ENCODE results near the gene CRACDL.

CRACDL gene

DNA sequence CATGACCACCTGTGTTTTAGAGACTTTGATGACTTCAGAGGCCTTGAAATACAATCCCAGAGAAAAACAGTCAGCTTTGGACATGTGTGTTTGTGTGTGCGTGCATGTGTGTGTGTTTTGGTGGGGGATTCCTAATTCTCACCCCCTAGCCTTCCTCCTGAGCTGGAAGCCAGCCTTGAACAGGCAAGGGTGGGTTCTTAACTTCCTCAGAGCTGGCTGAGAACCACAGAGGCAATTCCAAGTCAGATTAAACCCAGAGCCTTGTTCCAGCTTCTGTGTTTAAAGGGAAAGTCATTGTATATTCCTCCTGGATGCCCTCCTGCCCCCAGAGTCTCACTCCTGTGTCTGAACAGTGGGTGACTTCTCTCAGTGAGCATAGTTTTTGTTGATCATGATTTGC, 159.9 kb downstream of the CRACDL start:
- Histone ChIP-seq H3K4me3 (ENCODE audit: low read length) (no peak overlapping the region), H3K27ac (ENCODE audit: low read depth, low read length) (no peak overlapping the region), H3K27me3 (ENCODE audit: control insufficient read depth, insufficient read depth, low read length) (no peaks in the 10 kb centered on the region), H3K4me1 (ENCODE audit: control insufficient read depth, insufficient read depth, low read length) (no peaks in the 10 kb centered on the region), H3K9ac (ENCODE audit: low read length) (no peak overlapping the region), H3K36me3 (ENCODE audit: control insufficient read depth, insufficient read depth, low read length) (no peaks in the 10 kb centered on the region)

DNA sequence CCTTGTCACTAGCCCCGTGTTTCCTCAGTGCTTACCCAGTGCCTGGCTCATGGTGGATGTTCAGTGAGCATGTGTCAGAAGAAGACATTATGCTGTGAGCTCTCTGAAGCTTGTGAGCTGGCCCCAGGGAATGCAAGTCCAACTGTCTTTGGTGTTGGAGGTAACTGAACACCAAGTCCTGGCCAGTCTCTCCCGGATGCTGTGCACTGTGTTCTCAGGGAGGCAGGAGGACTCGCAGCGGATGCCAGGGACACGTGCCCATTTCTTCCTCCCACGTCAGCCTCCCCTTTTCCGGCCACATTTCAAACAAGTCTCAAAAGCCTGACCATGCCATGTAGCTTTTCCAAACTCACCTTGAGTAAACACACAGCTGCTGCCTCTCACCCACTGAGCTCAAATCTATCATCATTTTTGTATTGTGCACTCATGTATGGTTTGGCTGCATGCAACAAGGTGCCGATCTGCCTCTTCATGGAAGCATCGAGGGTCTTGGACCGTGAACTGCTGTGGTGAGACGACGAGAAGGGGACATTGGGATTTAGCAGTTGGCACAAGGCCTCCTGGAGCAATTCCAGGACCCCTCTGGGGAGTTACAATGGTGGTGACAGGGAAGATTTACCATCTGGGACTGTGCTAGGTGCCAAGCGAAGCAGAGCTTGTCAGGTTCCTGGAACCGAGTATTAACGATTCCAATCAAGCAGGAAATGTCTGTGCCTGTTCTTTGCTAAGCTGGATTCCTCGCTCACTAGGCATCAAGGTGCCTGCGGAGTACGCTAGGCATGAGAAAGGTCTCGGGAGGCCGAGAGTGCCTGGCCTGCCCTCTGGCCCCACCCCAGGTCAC, 160.7 kb downstream of the CRACDL start:
- no peak overlapping the region for H3K27ac ChIP-seq (ENCODE audit: low read depth, low read length)
- H3K27me3 ChIP-seq (ENCODE audit: control insufficient read depth, insufficient read depth, low read length): no peaks in the 10 kb centered on the region
- H3K4me3 ChIP-seq (ENCODE audit: low read length): no peak overlapping the region
- no peaks in the 10 kb centered on the region for H3K4me1 ChIP-seq (ENCODE audit: control insufficient read depth, insufficient read depth, low read length)
- no peaks in the 10 kb centered on the region for H3K36me3 ChIP-seq (ENCODE audit: control insufficient read depth, insufficient read depth, low read length)
- no peak overlapping the region for H3K9ac ChIP-seq (ENCODE audit: low read length)

DNA sequence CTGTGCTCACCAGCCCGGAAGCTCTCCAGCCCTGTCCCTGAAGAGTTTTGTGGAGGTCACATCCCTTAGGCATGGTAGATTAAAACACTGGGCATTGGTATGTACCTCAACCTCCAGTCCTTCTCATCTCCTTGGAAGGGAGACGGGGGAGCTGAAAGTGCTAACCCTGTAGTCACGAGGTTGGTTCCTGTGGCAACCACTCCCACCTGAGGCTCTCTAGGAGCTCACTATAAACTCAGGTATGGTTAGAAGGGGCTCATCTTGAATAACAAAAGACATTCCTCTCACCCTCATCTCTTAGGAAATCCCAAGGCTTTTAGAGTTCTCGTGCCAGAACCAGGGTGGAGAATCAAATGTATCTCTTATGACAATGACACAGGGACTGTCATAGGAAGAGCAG, 162.1 kb downstream of the CRACDL start:
- Histone ChIP-seq H3K9ac (ENCODE audit: low read length) (no peak overlapping the region), H3K27me3 (ENCODE audit: control insufficient read depth, insufficient read depth, low read length) (no peaks in the 10 kb centered on the region), H3K4me3 (ENCODE audit: low read length) (no peak overlapping the region), H3K27ac (ENCODE audit: low read depth, low read length) (no peak overlapping the region), H3K4me1 (ENCODE audit: control insufficient read depth, insufficient read depth, low read length) (no peaks in the 10 kb centered on the region), H3K36me3 (ENCODE audit: control insufficient read depth, insufficient read depth, low read length) (no peaks in the 10 kb centered on the region)

- Histone ChIP-seq H3K4me1 (ENCODE audit: control insufficient read depth, insufficient read depth, low read length) (no peaks in the 10 kb centered on the region), H3K36me3 (ENCODE audit: control insufficient read depth, insufficient read depth, low read length) (no peaks in the 10 kb centered on the region), H3K4me3 (ENCODE audit: low read length) (no peak overlapping the region), H3K27me3 (ENCODE audit: control insufficient read depth, insufficient read depth, low read length) (no peaks in the 10 kb centered on the region), H3K27ac (ENCODE audit: low read depth, low read length) (no peak overlapping the region), H3K9ac (ENCODE audit: low read length) (no peak overlapping the region)
Observed at GRCh38 chr2:98773169-98773568, 162.9 kb downstream of the CRACDL start.

DNA sequence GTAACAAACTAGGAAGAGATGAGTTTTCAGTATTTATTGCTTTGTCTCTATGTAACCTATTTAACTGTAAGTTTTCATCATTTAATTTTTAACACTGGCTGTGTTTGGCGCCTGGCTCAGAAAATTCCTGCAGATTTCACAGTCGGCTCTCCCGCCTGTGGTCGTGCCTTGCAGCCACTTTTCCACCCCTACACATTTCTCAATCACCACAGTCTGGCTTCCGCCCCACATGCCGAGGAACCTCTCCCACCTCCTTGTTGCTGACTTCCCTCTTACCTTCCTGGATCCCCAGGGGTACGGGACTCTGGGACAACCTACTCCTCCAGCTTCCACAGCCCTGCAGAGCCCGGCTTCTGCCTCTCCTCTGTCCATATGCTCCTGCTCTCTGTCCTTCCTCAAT, 163.5 kb downstream of the CRACDL start:
- Histone ChIP-seq H3K9ac (ENCODE audit: low read length) (no peak overlapping the region), H3K27me3 (ENCODE audit: control insufficient read depth, insufficient read depth, low read length) (no peaks in the 10 kb centered on the region), H3K27ac (ENCODE audit: low read depth, low read length) (no peak overlapping the region), H3K36me3 (ENCODE audit: control insufficient read depth, insufficient read depth, low read length) (no peaks in the 10 kb centered on the region), H3K4me1 (ENCODE audit: control insufficient read depth, insufficient read depth, low read length) (no peaks in the 10 kb centered on the region), H3K4me3 (ENCODE audit: low read length) (no peak overlapping the region)

DNA sequence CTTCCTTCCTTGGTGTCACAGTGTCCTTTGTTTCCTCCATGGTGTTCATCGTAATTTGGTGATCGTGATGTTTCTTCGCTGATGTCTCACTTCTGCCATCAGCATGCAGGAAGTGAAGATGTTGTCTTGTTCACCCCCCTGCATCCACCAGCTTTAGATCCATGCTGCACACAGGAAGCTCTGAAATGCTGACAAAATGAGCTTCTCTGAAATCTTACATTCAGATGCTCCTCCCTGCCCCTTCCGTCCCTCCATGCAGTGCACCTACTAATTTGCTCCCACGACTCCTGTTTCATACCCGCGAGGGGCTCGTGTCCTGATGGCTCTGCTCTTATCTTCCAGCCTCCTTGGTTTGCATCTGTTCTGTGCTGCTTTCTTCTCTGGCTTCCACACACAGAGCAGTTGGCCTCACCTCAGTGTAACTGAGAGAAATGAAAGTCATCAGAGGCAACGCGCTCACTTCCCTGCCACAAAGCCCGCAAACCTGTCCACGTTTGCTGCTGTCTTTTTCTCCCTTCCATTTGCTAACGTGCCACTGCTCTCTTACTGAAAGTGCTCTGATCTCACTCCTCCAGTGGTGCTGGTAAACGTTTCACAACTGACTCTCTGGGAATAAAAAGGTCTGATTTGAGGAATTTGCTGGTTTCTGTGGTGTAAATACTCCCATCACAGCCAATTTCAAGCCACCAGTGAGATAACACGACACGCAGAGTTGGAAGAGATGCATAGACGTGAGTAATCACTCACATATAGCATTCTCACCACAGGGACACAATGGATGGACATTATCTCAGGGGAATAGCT, 164.1 kb downstream of the CRACDL start:
- Histone ChIP-seq H3K27ac (ENCODE audit: low read depth, low read length) (no peak overlapping the region), H3K4me1 (ENCODE audit: control insufficient read depth, insufficient read depth, low read length) (no peaks in the 10 kb centered on the region), H3K4me3 (ENCODE audit: low read length) (peak overlapping the region; percentile 16), H3K36me3 (ENCODE audit: control insufficient read depth, insufficient read depth, low read length) (no peaks in the 10 kb centered on the region), H3K27me3 (ENCODE audit: control insufficient read depth, insufficient read depth, low read length) (no peaks in the 10 kb centered on the region), H3K9ac (ENCODE audit: low read length) (no peak overlapping the region)

- H3K27ac ChIP-seq (ENCODE audit: low read depth, low read length): no peak overlapping the region
- H3K9ac ChIP-seq (ENCODE audit: low read length): no peak overlapping the region
- no peaks in the 10 kb centered on the region for H3K4me1 ChIP-seq (ENCODE audit: control insufficient read depth, insufficient read depth, low read length)
- H3K36me3 ChIP-seq (ENCODE audit: control insufficient read depth, insufficient read depth, low read length): no peaks in the 10 kb centered on the region
- H3K27me3 ChIP-seq (ENCODE audit: control insufficient read depth, insufficient read depth, low read length): no peaks in the 10 kb centered on the region
- H3K4me3 ChIP-seq (ENCODE audit: low read length): peak overlapping the region; percentile 37
Observed at GRCh38 chr2:98771264-98771663, 164.8 kb downstream of the CRACDL start.

DNA sequence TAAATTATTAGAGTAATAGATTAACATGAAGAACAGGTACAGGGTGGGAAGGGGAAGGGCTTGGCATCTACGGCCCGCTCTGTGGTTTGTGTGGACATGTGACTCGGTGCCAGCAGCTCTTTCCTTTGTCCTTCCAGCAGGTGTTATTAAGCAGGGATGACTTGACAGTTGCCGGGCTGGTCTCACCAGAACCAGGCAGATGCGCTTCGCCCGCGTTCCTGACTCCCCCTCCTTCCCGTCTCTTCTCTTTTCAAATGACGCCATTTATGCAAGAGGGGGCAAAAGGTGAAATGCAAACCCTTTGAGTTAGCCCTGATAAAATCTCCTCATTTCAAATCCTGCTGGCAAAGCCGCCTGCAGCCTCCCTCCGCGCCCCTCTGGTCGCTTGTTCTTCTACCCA, 166.2 kb downstream of the CRACDL start:
- no peaks in the 10 kb centered on the region for H3K4me1 ChIP-seq (ENCODE audit: control insufficient read depth, insufficient read depth, low read length)
- no peak overlapping the region for H3K27ac ChIP-seq (ENCODE audit: low read depth, low read length)
- H3K4me3 ChIP-seq (ENCODE audit: low read length): no peak overlapping the region
- H3K27me3 ChIP-seq (ENCODE audit: control insufficient read depth, insufficient read depth, low read length): no peaks in the 10 kb centered on the region
- H3K36me3 ChIP-seq (ENCODE audit: control insufficient read depth, insufficient read depth, low read length): no peaks in the 10 kb centered on the region
- H3K9ac ChIP-seq (ENCODE audit: low read length): no peak overlapping the region

GRCh38 chr2:98769114-98769476, 166.9 kb downstream of the CRACDL start:
- Histone ChIP-seq H3K9ac (ENCODE audit: low read length) (no peak overlapping the region), H3K4me1 (ENCODE audit: control insufficient read depth, insufficient read depth, low read length) (no peaks in the 10 kb centered on the region), H3K27ac (ENCODE audit: low read depth, low read length) (no peak overlapping the region)

DNA sequence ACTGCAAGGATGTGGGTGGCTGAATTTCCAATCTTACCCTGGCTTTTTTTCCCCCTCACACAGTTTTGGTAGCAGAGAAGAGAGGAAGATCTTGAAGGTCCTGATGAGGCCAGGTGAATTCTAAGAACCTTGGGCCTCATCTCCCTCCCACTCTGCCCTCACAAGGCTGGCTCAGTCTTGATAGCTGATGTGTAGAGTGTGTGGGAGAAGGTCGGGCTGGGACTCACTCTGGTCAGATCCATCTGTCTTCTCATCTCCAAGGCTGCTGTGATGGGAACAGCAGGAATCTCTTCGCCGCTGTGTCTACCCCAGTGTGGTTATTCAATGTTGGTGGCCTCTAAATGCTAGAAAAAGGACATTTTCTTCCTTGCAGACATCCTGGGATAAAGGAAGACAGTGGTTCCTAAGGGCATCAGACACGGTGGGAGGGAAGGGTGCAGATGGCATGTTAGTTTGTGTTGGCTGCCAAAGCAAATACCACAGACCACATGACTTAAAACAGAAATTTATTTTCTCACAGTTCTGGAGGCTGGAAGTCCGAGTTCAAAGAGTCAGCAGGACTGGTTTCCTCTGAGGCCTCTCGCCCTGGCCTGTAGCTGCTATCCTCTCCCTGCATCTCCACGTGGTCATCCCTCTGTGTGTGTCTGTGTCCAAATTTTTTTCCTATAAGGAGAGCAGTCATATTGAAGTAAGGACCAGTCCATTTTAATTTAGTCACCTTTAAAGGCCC, 167.5 kb downstream of the CRACDL start:
- H3K9ac ChIP-seq (ENCODE audit: low read length): no peak overlapping the region
- H3K36me3 ChIP-seq (ENCODE audit: control insufficient read depth, insufficient read depth, low read length): no peaks in the 10 kb centered on the region
- H3K4me1 ChIP-seq (ENCODE audit: control insufficient read depth, insufficient read depth, low read length): no peaks in the 10 kb centered on the region
- H3K27me3 ChIP-seq (ENCODE audit: control insufficient read depth, insufficient read depth, low read length): no peaks in the 10 kb centered on the region
- H3K27ac ChIP-seq (ENCODE audit: low read depth, low read length): no peak overlapping the region
- no peak overlapping the region for H3K4me3 ChIP-seq (ENCODE audit: low read length)

More at GRCh38 chr2:98769114-98769476, 166.9 kb downstream of the CRACDL start:
- Histone ChIP-seq H3K36me3 (ENCODE audit: control insufficient read depth, insufficient read depth, low read length) (no peaks in the 10 kb centered on the region), H3K4me3 (ENCODE audit: low read length) (no peak overlapping the region), H3K27me3 (ENCODE audit: control insufficient read depth, insufficient read depth, low read length) (no peaks in the 10 kb centered on the region)

DNA sequence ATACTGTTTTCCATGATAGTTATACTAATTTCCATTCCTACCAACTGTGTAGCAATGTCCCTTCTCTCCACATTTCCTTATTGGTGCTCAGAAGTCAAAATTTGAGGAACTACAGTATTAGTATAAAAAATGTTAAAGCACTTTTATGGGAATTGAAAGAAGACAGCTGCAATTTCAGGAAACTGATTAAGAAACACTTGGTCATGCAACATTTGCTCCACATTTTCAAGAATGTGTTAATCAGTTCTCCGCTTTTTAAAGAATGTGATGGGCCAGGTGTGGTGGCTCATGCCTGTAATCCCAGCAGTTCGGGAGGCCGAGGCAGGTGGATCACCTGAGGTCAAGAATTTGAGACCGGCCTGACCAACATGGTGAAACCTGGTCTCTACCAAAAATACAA, 171.5 kb downstream of the CRACDL start:
- Histone ChIP-seq H3K9ac (ENCODE audit: low read length) (no peak overlapping the region), H3K36me3 (ENCODE audit: control insufficient read depth, insufficient read depth, low read length) (no peaks in the 10 kb centered on the region), H3K4me1 (ENCODE audit: control insufficient read depth, insufficient read depth, low read length) (no peaks in the 10 kb centered on the region), H3K4me3 (ENCODE audit: low read length) (no peak overlapping the region), H3K27ac (ENCODE audit: low read depth, low read length) (no peak overlapping the region), H3K27me3 (ENCODE audit: control insufficient read depth, insufficient read depth, low read length) (no peaks in the 10 kb centered on the region)

DNA sequence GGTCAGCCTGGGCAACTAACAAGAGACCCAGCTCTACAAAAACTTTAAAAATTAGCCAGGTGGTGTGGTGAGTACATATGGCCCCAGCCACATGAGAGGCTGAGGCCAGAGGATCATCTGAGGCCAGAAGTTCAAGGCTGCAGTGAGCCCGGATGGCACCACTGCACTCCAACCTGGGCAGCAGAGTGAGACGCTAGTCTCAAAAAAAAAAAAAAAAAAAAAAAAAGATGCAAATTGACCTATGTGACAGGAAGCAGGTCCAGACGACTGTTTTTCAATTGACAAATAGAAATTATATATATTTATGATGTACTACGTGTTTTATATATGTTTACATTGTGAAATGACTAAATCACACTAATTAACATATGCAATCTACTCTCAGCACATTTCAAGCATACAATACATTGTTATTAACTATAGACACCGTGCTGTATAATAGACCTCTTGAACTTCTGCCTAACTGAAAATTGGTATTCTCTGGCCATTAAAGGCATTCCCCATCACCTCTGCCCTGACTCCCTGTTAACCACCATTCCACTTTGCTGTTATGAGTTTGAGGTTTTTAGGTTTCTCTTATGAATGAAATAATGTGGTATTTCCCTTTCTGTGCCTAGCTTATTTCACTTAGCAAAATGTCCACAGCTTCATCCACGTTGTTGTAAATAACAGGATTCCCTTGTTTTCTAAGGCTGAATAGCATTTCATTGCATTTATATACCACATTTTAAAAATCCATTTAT, 172.6 kb downstream of the CRACDL start:
- H3K27ac ChIP-seq (ENCODE audit: low read depth, low read length): no peak overlapping the region
- no peaks in the 10 kb centered on the region for H3K4me1 ChIP-seq (ENCODE audit: control insufficient read depth, insufficient read depth, low read length)
- H3K36me3 ChIP-seq (ENCODE audit: control insufficient read depth, insufficient read depth, low read length): no peaks in the 10 kb centered on the region
- H3K4me3 ChIP-seq (ENCODE audit: low read length): no peak overlapping the region
- H3K9ac ChIP-seq (ENCODE audit: low read length): no peak overlapping the region
- H3K27me3 ChIP-seq (ENCODE audit: control insufficient read depth, insufficient read depth, low read length): no peaks in the 10 kb centered on the region

Measured in rectal smooth muscle tissue (tissue), 1 donor.